ENCODE measurements around the gene ABCA13. TPM values are rescaled to one million over a fixed set of nuclear protein-coding genes. Genes with fewer than 3 reads are reported as not detected.

ABCA13 gene
- total RNA-seq, 1 experiment from 2014 or later = not detected

GRCh38 chr7:48130658-48131108, 40.6 kb upstream of the ABCA13 start (continued):
- TF ChIP-seq SP1 (IDR thresholded peaks at IDR 0.05; ENCODE audit: low read depth) (no peak), YY1 (IDR thresholded peaks at IDR 0.05; ENCODE audit: extremely low read depth, insufficient replicate concordance, low read depth, low read length) (no peak), TCF7L2 (IDR thresholded peaks at IDR 0.05; ENCODE audit: borderline replicate concordance, extremely low read depth, insufficient read depth, insufficient read length) (no peak), CEBPB (IDR thresholded peaks at IDR 0.05; ENCODE audit: low read depth) (no peak), RAD21 (IDR thresholded peaks at IDR 0.05; ENCODE audit: low read depth) (no peak), ZFX (IDR thresholded peaks at IDR 0.05) (no peak), EZH2 (IDR thresholded peaks at IDR 0.05) (no peak), JUND (IDR thresholded peaks at IDR 0.05) (no peak), ZNF274 (IDR thresholded peaks at IDR 0.05; ENCODE audit: low read depth, low read length) (no peak), ELF1 (IDR thresholded peaks at IDR 0.05; ENCODE audit: borderline replicate concordance, low read depth) (no peak), CBX3 (IDR thresholded peaks at IDR 0.05; ENCODE audit: low read depth) (no peak), POLR2AphosphoS5 (IDR thresholded peaks at IDR 0.05; ENCODE audit: low read depth, low read length) (no peak)

GRCh38 chr7:48132792-48133191, 38.5 kb upstream of the ABCA13 start:
- TF ChIP-seq JUND (IDR thresholded peaks at IDR 0.05) (no peak), CTCF (IDR thresholded peaks at IDR 0.05 in 2 of 3, conservative IDR thresholded peaks at IDR 0.05 in 1 of 3; ENCODE audit: borderline replicate concordance in 1 of 3, insufficient read depth in 1 of 3, low read depth in 2 of 3, low read length in 2 of 3) (no peak), POLR2AphosphoS5 (IDR thresholded peaks at IDR 0.05; ENCODE audit: low read depth, low read length) (no peak)
- intact Hi-C loops (cut with micrococcal nuclease) = no loop called here
- H2AFZ ChIP-seq (ENCODE audit: low read depth, low read length, poor library complexity, severe bottlenecking) = no peak overlapping the region
- H3K9me2 ChIP-seq (ENCODE audit: insufficient read depth) = no peaks in the 10 kb centered on the region
- no peaks in the 10 kb centered on the region for H3K79me2 ChIP-seq (ENCODE audit: insufficient read depth, low read length)
- ATAC-seq (no peak), DNase-seq (ENCODE audit: low read depth, low spot score) (no peak)
- no peaks in the 10 kb centered on the region for H3K4me1 ChIP-seq (ENCODE audit: control insufficient read depth in 1 of 2, insufficient read depth in 2 of 2, low read length in 2 of 2)
- no peak overlapping the region for H3K9ac ChIP-seq (ENCODE audit: low read length)
- CTCF ChIA-PET = interaction anchor here (1.4 kb wide), 1 partner anchor 187 kb away, joined by 4 read pairs; no protein-coding TSS in a partner anchor
- no peaks in the 10 kb centered on the region for H4K20me1 ChIP-seq (ENCODE audit: insufficient read depth)
- RAD21 ChIA-PET (ENCODE audit: low non-redundant PET in 1 of 2, low total read pairs in 2 of 2, uncharacterized antibody in 2 of 2, unreplicated experiment in 2 of 2) = no interaction called here
- POLR2A ChIA-PET = no interaction called here
- no peak overlapping the region for H3K27ac ChIP-seq (ENCODE audit: low read depth, low read length)
- H3K36me3 ChIP-seq (ENCODE audit: control insufficient read depth in 1 of 2, insufficient read depth in 2 of 2, low read length in 2 of 2) = no peaks in the 10 kb centered on the region
- no peaks in the 10 kb centered on the region for H3K27me3 ChIP-seq (ENCODE audit: insufficient read depth, low read length)
- H3K9me3 ChIP-seq (ENCODE audit: control insufficient read depth in 1 of 2, insufficient read depth in 1 of 2, low read depth in 1 of 2, low read length in 2 of 2) = no peaks in the 10 kb centered on the region
- H3K4me3 ChIP-seq (replicated peaks in 1 of 2; ENCODE audit: low read depth in 1 of 2, low read length in 2 of 2) = no peak overlapping the region
- no peak overlapping the region for H3K4me2 ChIP-seq (ENCODE audit: low read length)
- no TSS peak for BruUV-seq (replicated peaks)
